Brain microvascular endothelial cell (primary cell): ENCODE data around the gene BRINP1.

Source experiments
- DNase-seq: peaks from one replicate; pipeline ENCODE4 v3.0.0-alpha.2; 2020
- H3K27ac ChIP-seq: fragments of 250-450 bp; sonication (Bioruptor Pico); 2 replicates; pipeline ENCODE4 v1.5.1; 2020; ENCODE audit warnings: mild to moderate bottlenecking, moderate library complexity
- H3K27me3 ChIP-seq: fragments of 250-450 bp; sonication (Bioruptor Pico); replicated peaks from 2 replicates; pipeline ENCODE4 v1.5.1; 2020; ENCODE audit warnings: mild to moderate bottlenecking
- H3K36me3 ChIP-seq: fragments of 250-450 bp; sonication (Bioruptor Pico); replicated peaks from 2 replicates; pipeline ENCODE4 v1.5.1; 2020; ENCODE audit warnings: mild to moderate bottlenecking
- H3K4me3 ChIP-seq: 2 replicates; pipeline ENCODE4 v1.5.1; 2011; ENCODE audit warnings: low read depth, mild to moderate bottlenecking, control low read depth, low read length, moderate library complexity
- in situ Hi-C: cut with HindIII; loops from 2 replicates; pipeline ENCODE4 v1.10.0; 2017; ENCODE audit warnings: low sequenced_read_pairs, low pct_ligation_motif_present
- TF ChIP-seq, protein P1 (sequence below): IDR thresholded peaks from 2 replicates; pipeline ENCODE4 v1.5.1; 2011; ENCODE audit warnings: low read depth, mild to moderate bottlenecking, moderate library complexity, low read length, control low read depth, inconsistent platforms; ENCODE audit errors: missing control alignments

The BRINP1 gene

DNA sequence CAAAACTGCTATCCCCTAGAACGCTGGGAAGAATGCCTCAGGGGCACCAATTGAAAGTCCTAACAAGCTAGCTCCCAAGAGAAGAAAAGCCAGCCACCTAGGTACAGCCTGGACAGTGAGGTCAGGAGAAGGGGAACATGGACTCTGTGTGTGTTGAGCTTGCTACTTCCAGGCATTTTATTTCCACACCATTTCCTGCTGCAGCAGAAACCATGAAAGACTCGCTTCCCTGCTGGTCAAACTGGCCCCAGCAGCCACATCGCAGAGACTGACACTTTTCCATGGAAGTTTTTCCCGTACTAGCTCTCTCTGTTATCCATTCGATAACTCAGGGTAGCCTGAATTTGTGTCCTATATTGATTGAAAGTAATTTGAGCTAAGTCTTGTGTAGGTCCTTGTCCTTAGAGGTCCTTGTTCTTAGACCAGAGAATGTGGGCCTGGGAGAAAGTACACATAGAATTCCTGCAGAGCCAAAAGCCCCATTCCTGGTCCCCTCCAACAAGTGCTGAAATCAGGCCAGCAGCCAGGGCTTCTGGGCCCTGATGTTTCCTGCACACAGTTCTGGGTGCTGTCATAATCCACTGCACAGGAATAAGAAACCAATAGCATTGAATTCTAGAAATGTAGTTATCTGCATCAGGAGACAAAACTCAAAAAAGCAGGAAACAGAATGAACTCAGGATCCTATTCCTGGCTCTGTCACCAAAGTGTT is 96.6 kb downstream of the BRINP1 start:
- no peak for DNase-seq
- Histone ChIP-seq H3K27me3 (no peaks in the 10 kb centered on the region), H3K27ac (no peak overlapping the region), H3K36me3 (no peaks in the 10 kb centered on the region), H3K4me3 (no peak overlapping the region)
- in situ Hi-C loops, result no loop called here
- TF ChIP-seq, protein P1, sequence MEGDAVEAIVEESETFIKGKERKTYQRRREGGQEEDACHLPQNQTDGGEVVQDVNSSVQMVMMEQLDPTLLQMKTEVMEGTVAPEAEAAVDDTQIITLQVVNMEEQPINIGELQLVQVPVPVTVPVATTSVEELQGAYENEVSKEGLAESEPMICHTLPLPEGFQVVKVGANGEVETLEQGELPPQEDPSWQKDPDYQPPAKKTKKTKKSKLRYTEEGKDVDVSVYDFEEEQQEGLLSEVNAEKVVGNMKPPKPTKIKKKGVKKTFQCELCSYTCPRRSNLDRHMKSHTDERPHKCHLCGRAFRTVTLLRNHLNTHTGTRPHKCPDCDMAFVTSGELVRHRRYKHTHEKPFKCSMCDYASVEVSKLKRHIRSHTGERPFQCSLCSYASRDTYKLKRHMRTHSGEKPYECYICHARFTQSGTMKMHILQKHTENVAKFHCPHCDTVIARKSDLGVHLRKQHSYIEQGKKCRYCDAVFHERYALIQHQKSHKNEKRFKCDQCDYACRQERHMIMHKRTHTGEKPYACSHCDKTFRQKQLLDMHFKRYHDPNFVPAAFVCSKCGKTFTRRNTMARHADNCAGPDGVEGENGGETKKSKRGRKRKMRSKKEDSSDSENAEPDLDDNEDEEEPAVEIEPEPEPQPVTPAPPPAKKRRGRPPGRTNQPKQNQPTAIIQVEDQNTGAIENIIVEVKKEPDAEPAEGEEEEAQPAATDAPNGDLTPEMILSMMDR, result no peak

DNA sequence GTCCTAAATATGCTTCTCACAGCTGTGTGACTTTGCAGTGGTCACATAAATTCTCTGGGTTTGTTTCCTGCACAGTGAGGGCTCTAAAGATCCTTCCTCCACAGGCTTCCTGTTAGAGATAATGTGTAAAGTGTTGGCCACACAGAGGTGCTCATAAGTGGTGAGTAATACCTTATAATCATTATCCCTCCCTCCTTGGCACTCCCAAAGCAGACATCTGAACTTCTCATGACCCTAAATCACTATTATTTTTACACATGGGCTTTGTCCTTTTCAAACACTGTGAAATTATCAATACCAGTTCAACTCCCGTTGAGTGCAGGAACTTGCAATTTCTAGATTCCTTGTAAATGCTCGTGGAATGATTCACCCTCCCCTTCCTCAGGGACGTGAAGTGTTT is 100.2 kb downstream of the BRINP1 start:
- Histone ChIP-seq H3K27ac (no peak overlapping the region), H3K27me3 (no peaks in the 10 kb centered on the region), H3K36me3 (no peaks in the 10 kb centered on the region), H3K4me3 (no peak overlapping the region)
- in situ Hi-C loops, result no loop called here
- no peak for DNase-seq
- TF ChIP-seq, protein P1, result no peak

DNA sequence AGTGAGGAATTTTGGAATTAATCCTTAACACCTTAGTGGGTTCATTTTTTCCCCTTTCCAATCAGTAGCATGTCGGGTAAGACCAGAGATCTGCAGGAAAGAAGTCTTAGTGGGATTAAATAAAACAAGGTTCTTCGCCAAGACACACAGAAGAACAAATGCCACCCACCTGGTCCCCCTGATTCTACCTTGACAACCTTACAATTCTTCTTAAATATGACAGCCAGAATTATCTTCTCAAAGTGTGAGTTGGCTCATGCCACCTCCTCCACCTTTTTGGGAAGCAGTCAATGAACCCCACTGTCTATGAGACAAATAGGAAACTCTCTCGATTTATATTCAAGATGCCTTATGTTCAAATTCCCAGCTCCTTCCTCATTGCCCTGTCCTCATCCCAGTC is 105.1 kb downstream of the BRINP1 start:
- Histone ChIP-seq H3K36me3 (no peaks in the 10 kb centered on the region), H3K4me3 (no peak overlapping the region), H3K27ac (no peak overlapping the region), H3K27me3 (no peaks in the 10 kb centered on the region)
- in situ Hi-C loops, result no loop called here
- DNase-seq, result no peak
- TF ChIP-seq, protein P1, result no peak

DNA sequence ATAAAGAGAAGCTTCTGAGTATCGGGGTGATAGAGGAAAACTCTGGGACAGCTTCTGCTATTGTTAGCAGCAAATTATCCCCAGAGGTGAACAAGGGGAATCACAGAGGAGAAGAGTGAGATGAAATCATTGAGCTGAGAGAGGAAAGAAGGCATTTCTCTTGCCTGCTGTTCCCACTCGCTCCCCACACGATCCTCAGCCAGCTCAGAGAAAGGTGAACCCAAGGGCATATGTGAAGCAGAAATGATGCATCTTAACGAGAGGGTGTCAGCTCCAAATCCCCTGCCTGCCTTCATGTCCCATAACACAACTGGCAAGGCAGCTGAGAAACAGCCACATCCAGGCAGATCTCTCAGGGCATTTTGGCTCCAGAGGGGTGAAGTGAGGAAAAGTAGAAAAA is 111.6 kb downstream of the BRINP1 start:
- TF ChIP-seq, protein P1, result no peak
- no peaks in the 10 kb centered on the region for H3K36me3 ChIP-seq
- H3K27me3 ChIP-seq, result no peaks in the 10 kb centered on the region
- H3K4me3 ChIP-seq, result no peak overlapping the region
- in situ Hi-C loops, result no loop called here
- DNase-seq, result no peak
- no peak overlapping the region for H3K27ac ChIP-seq

DNA sequence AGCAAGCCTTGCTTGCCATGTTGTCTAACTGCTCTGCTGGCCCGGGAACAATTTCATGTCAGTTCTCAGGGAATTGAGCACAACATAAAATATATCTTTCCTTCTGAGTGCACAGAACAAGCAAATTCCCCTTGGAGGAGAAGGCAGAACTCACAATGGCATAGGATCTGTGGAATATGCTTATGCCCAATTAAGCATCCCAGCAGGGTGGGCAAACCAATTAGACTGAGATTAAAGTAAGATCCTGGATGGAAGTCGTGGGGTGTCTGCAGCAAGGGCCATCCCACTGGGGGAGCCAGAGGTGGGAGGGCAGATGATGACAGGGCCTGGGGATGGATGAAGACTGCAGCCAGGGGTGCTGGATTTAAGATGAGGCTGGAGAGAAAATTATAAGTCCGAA is 114.1 kb downstream of the BRINP1 start:
- Histone ChIP-seq H3K36me3 (no peaks in the 10 kb centered on the region), H3K27ac (no peak overlapping the region), H3K27me3 (no peaks in the 10 kb centered on the region), H3K4me3 (no peak overlapping the region)
- in situ Hi-C loops, result no loop called here
- no peak for DNase-seq
- TF ChIP-seq, protein P1, result no peak
